Measurements from ENCODE around the gene RFX5. TPM values are rescaled to one million over a fixed set of nuclear protein-coding genes. Genes with fewer than 3 reads are reported as not detected.
"Not testable (repeated sequence)": the region's sequence is repeated elsewhere in the genome, so short reads cannot be mapped to it uniquely, and the experiment has no call there.

Gene RFX5
- total RNA-seq (10 to 100 TPM; 20.3 to 23.1 (median 21.6) TPM), polyA plus RNA-seq (13.7 TPM)
- long read RNA-seq, donor 1, transcript RFX5-215 (11 exons, 2,355 nt), result major isoform, 12 of 33 reads
- long read RNA-seq, donor 1, partial matches to known transcripts, result 12 of 33 reads
- long read RNA-seq, donor 1, other reads (novel, unspliced or antisense), result 5 of 33 reads
- long read RNA-seq, donor 2, transcript RFX5-215 (11 exons, 2,355 nt), result major isoform, 6 of 18 reads
- long read RNA-seq, donor 2, partial matches to known transcripts, result 10 of 18 reads
- long read RNA-seq, donor 2, other reads (novel, unspliced or antisense), result 1 of 18 reads
- long read RNA-seq, donor 3, transcript RFX5-215 (11 exons, 2,355 nt), result major isoform, 28 of 73 reads
- long read RNA-seq, donor 3, transcript RFX5-201 (11 exons, 3,576 nt), result minor isoform, 8 of 73 reads
- long read RNA-seq, donor 3, partial matches to known transcripts, result 17 of 73 reads
- long read RNA-seq, donor 3, other reads (novel, unspliced or antisense), result 20 of 73 reads
- long read RNA-seq, donor 4, transcript RFX5-215 (11 exons, 2,355 nt), result major isoform, 11 of 28 reads
- long read RNA-seq, donor 4, partial matches to known transcripts, result 13 of 28 reads
- long read RNA-seq, donor 4, other reads (novel, unspliced or antisense), result 3 of 28 reads

GRCh38 chr1:151346769-151347522 lies at the start of gene RFX5:
Gene RFX5 (minus strand): TSS chr1:151347252. CDS start chr1:151346320, 932 bp downstream.
- under 1% methylated on average over 38 of the region's 38 CpGs for WGBS
- intact Hi-C loops (cut with DNase I), result loop anchor here in 3 of 4 donors (10.0 kb wide), 2 partner anchors 48 to 58 kb away; partner anchors contain the start of gene PSMB4 (in 2 of the 3)
- DNase-seq (peak; percentile 93 to 97 (median 97)), ATAC-seq (peak; percentile 98 to 99)
- peak within 1 kb of the TSS; percentile 71 for H3K4me3 ChIP-seq (ENCODE audit: low read length)
- H3K9me3 ChIP-seq (ENCODE audit: control insufficient read depth, low read length), result no peaks in the 10 kb centered on the region
- peaks cover 3% of the 10 kb centered on the region for H3K4me1 ChIP-seq (ENCODE audit: control insufficient read depth, insufficient read depth, low read length)
- no peaks in the 10 kb centered on the region for H3K27me3 ChIP-seq (ENCODE audit: control insufficient read depth, insufficient read depth)
- peak within 1 kb of the TSS; percentile 84 for H3K27ac ChIP-seq (ENCODE audit: low read length)

GRCh38 chr1:151396265-151396664 lies 49.2 kb upstream of the RFX5 start:
- intact Hi-C loops (cut with DNase I), result loop anchor here in 2 of 4 donors (10.0 kb wide), 1 partner anchor 51 kb away; the partner anchor contains the start of gene RFX5 (in 2 of the 2)
- not testable (repeated sequence) for DNase-seq; H3K27ac ChIP-seq (ENCODE audit: low read length); H3K4me1 ChIP-seq (ENCODE audit: control insufficient read depth, insufficient read depth, low read length); ATAC-seq; H3K4me3 ChIP-seq (ENCODE audit: low read length); H3K9me3 ChIP-seq (ENCODE audit: control insufficient read depth, low read length); H3K27me3 ChIP-seq (ENCODE audit: control insufficient read depth, insufficient read depth)
- 76% methylated on average over 5 of the region's 5 CpGs for WGBS

- H3K27me3 ChIP-seq (ENCODE audit: control insufficient read depth, insufficient read depth), result no peaks in the 10 kb centered on the region
- intact Hi-C loops (cut with DNase I), result loop anchor here in 2 of 4 donors (10.0 kb wide), 1 partner anchor 49 kb away; the partner anchor contains the start of gene RFX5 (in 2 of the 2)
- H3K4me3 ChIP-seq (ENCODE audit: low read length), result no peak overlapping the region
- no peaks in the 10 kb centered on the region for H3K4me1 ChIP-seq (ENCODE audit: control insufficient read depth, insufficient read depth, low read length)
- no peak for ATAC-seq
- no peak for DNase-seq
- no peaks in the 10 kb centered on the region for H3K9me3 ChIP-seq (ENCODE audit: control insufficient read depth, low read length)
- no peak overlapping the region for H3K27ac ChIP-seq (ENCODE audit: low read length)
These were observed 46.5 kb upstream of the RFX5 start for GRCh38 chr1:151393583-151393982.

- DNase-seq, result no peak
- H3K4me3 ChIP-seq (ENCODE audit: low read length), result no peak overlapping the region
- H3K27ac ChIP-seq (ENCODE audit: low read length), result no peak overlapping the region
- no peaks in the 10 kb centered on the region for H3K4me1 ChIP-seq (ENCODE audit: control insufficient read depth, insufficient read depth, low read length)
- WGBS, result 84% methylated on average over 3 of the region's 3 CpGs
- no peaks in the 10 kb centered on the region for H3K27me3 ChIP-seq (ENCODE audit: control insufficient read depth, insufficient read depth)
- H3K9me3 ChIP-seq (ENCODE audit: control insufficient read depth, low read length), result no peaks in the 10 kb centered on the region
- intact Hi-C loops (cut with DNase I), result loop anchor here in 2 of 4 donors (10.0 kb wide), 1 partner anchor 46 kb away; the partner anchor contains the start of gene RFX5 (in 2 of the 2)
- no peak for ATAC-seq
These were observed 44.1 kb upstream of the RFX5 start for GRCh38 chr1:151391079-151391563.

- H3K27me3 ChIP-seq (ENCODE audit: control insufficient read depth, insufficient read depth); H3K4me1 ChIP-seq (ENCODE audit: control insufficient read depth, insufficient read depth, low read length); H3K9me3 ChIP-seq (ENCODE audit: control insufficient read depth, low read length); H3K27ac ChIP-seq (ENCODE audit: low read length); ATAC-seq; DNase-seq; H3K4me3 ChIP-seq (ENCODE audit: low read length): not testable (repeated sequence)
- intact Hi-C loops (cut with DNase I), result loop anchor here in 2 of 4 donors (10.0 kb wide), 1 partner anchor 46 kb away; the partner anchor contains the start of gene RFX5 (in 2 of the 2)
- 94% methylated on average over 22 of the region's 22 CpGs for WGBS
These were observed 43.4 kb upstream of the RFX5 start for GRCh38 chr1:151390221-151391078.

- intact Hi-C loops (cut with DNase I), result no loop called here
- Histone ChIP-seq H3K27ac (ENCODE audit: low read length) (no peak overlapping the region), H3K9me3 (ENCODE audit: control insufficient read depth, low read length) (no peaks in the 10 kb centered on the region), H3K4me1 (ENCODE audit: control insufficient read depth, insufficient read depth, low read length) (no peaks in the 10 kb centered on the region), H3K4me3 (ENCODE audit: low read length) (no peak overlapping the region), H3K27me3 (ENCODE audit: control insufficient read depth, insufficient read depth) (no peaks in the 10 kb centered on the region)
- 88% methylated on average over 2 of the region's 2 CpGs for WGBS
- no peak for DNase-seq
- no peak for ATAC-seq
These were observed 39.0 kb upstream of the RFX5 start for GRCh38 chr1:151386002-151386401.

- H3K27me3 ChIP-seq (ENCODE audit: control insufficient read depth, insufficient read depth), result no peaks in the 10 kb centered on the region
These were observed 37.5 kb upstream of the RFX5 start for GRCh38 chr1:151384584-151384983.

GRCh38 chr1:151377150-151377884 lies 30.3 kb upstream of the RFX5 start:
- WGBS, result 73% methylated on average over 3 of the region's 3 CpGs
- Histone ChIP-seq H3K27me3 (ENCODE audit: control insufficient read depth, insufficient read depth) (no peaks in the 10 kb centered on the region), H3K4me3 (ENCODE audit: low read length) (no peak overlapping the region), H3K4me1 (ENCODE audit: control insufficient read depth, insufficient read depth, low read length) (no peaks in the 10 kb centered on the region), H3K27ac (ENCODE audit: low read length) (no peak overlapping the region), H3K9me3 (ENCODE audit: control insufficient read depth, low read length) (no peaks in the 10 kb centered on the region)
- intact Hi-C loops (cut with DNase I), result no loop called here
- ATAC-seq (no peak), DNase-seq (no peak)

More at GRCh38 chr1:151384584-151384983, 37.5 kb upstream of the RFX5 start:
- DNase-seq (no peak), ATAC-seq (no peak)
- H3K4me1 ChIP-seq (ENCODE audit: control insufficient read depth, insufficient read depth, low read length), result no peaks in the 10 kb centered on the region
- H3K9me3 ChIP-seq (ENCODE audit: control insufficient read depth, low read length), result no peaks in the 10 kb centered on the region
- H3K27ac ChIP-seq (ENCODE audit: low read length), result no peak overlapping the region
- 68% methylated on average over 3 of the region's 3 CpGs for WGBS
- no peak overlapping the region for H3K4me3 ChIP-seq (ENCODE audit: low read length)
- intact Hi-C loops (cut with DNase I), result no loop called here

- WGBS, result 92% methylated on average over 14 of the region's 14 CpGs
- Histone ChIP-seq H3K4me1 (ENCODE audit: control insufficient read depth, insufficient read depth, low read length) (peaks cover 3% of the 10 kb centered on the region), H3K4me3 (ENCODE audit: low read length) (no peak overlapping the region), H3K27me3 (ENCODE audit: control insufficient read depth, insufficient read depth) (no peaks in the 10 kb centered on the region), H3K27ac (ENCODE audit: low read length) (no peak overlapping the region), H3K9me3 (ENCODE audit: control insufficient read depth, low read length) (no peaks in the 10 kb centered on the region)
- DNase-seq, result no peak
- ATAC-seq, result no peak
- intact Hi-C loops (cut with DNase I), result no loop called here
These were observed 26.1 kb upstream of the RFX5 start for GRCh38 chr1:151373196-151373595.

All from right cardiac atrium (tissue), 5 donors.